D721Med (cell line): ENCODE data around the gene UNC79.
A peak's percentile ranks its signal among the peaks of the same experiment; 100 is the strongest.

Experiments
- DNase-seq: peaks from one replicate; pipeline ENCODE4 v3.0.0; 2011; ENCODE audit warnings: low spot score; ENCODE audit not compliant: insufficient read length
- FAIRE-seq: peaks from 2 replicates; lab custom pipeline; 2011; peaks lifted over from hg19 to GRCh38; lab: Jason Lieb, UNC
- CTCF ChIP-seq: IDR thresholded peaks from 2 replicates; pipeline ENCODE4 v1.5.1; 2012; ENCODE audit warnings: mild to moderate bottlenecking, control low read depth; ENCODE audit not compliant: insufficient read depth; ENCODE audit errors: missing control alignments

UNC79 gene

GRCh38 chr14:93648440-93649168, 217.9 kb downstream of the UNC79 start:
- peak; percentile 4 for TF ChIP-seq CTCF
- FAIRE-seq (no peak), DNase-seq (no peak)

DNA sequence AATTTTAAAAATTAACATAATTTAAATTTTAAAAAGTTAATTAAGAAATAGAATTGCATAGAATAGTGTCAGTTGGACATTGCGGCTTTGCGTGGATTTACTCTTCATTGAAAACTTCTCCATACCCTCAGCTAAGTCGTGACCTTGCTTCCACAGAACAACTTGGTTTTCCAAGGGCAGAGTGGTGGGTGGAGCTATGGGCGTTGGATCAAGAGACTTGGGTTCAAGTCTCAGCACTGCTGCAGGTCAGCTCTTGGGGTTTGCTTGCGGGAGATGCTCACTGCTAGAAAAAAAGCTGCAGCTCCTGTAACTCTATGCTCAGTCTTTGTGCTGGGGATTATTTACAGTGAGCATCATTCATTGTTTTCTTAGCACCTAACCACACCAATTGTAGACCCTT, 223.9 kb downstream of the UNC79 start:
- DNase-seq (no peak), FAIRE-seq (no peak)
- TF ChIP-seq CTCF: no peak

DNA sequence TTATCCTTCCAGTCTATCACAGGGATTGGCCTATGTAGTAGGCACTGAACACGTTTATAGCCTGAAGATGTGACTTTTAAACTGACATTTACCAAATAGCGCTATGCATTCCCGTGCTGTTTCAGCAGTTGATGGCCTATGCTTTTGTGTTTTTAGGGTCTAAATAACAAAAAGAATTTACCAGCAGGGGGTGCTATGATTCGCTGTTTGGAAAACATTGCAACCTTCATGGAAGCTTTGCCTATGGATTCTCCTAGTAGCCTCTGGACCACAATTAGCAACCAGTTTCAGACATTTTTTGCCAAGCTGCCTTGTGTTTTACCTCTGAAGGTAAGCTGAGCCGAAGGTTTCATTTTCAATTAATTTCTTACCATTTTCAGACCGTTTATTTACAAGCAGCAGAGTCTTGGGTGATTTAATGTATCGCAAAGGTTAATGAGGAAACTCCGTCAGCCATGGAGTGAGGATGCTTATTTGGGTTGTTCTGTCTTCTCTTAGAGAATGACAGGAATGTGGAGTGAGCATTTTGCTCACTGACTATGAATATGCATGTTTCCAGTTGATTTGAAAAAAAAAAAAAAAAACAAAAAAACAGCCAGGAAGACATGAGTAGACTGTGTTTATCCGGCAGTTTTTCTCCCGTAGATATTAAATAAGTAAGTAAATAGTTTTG, 224.5 kb downstream of the UNC79 start:
- peak; percentile 84 for FAIRE-seq
- peak; percentile 51 for TF ChIP-seq CTCF

GRCh38 chr14:93657875-93658274, 227.1 kb downstream of the UNC79 start:
- FAIRE-seq (no peak), DNase-seq (no peak)
- no peak for TF ChIP-seq CTCF

More for the DNA sequence above, 224.5 kb downstream of the UNC79 start:
- no peak for DNase-seq

DNA sequence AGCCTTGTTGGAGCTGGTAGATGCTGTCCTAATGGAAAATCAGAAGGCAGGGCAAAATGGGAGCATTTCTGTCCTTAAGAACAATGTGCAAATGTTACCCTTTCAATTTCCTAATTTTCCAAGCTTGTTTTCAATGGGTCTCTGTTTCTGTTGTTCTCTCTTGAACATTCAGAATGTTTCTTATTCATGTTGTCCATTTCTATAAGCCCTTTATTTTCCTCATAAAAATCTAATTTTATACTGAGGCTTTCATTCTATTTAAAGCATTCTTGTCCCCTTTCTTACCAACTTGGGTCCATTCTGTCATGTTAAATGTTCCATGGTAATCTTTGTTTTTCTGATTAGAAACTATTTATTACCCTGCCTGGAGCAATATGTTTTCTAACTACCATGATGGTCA, 232.6 kb downstream of the UNC79 start:
- no peak for TF ChIP-seq CTCF
- no peak for DNase-seq
- no peak for FAIRE-seq

- TF ChIP-seq CTCF: no peak
- FAIRE-seq: no peak
- DNase-seq: no peak
These were observed 234.4 kb downstream of the UNC79 start for GRCh38 chr14:93665169-93665568.

- DNase-seq (no peak), FAIRE-seq (no peak)
- no peak for TF ChIP-seq CTCF
These were observed 238.9 kb downstream of the UNC79 start for GRCh38 chr14:93669632-93670031.
